Upper lobe of left lung (tissue), 6 donors: Measurements from ENCODE around the gene RNF166. TPM values are rescaled to one million over a fixed set of nuclear protein-coding genes. Genes with fewer than 3 reads are reported as not detected.

Experiments used
- ATAC-seq, 2 donors: fragments of 200-7000 bp; cut with Tn5 transposase; one replicate each; pipeline ENCODE4 v1.9.1; 2022; ENCODE audit warnings: mild to moderate bottlenecking in 2 of 2, moderate library complexity in 2 of 2; ENCODE audit not compliant: low FRiP score in 2 of 2
- DNase-seq, 2 donors: peaks; one replicate each; pipeline ENCODE4 v3.0.0-alpha.2; 2019 to 2020
- H3K27ac ChIP-seq, 4 donors: fragments of 200-600 bp; sonication (generic); one replicate each; pipeline ENCODE4 v1.5.1; 2016 to 2019
- H3K27me3 ChIP-seq, 4 donors: fragments of 200-600 bp; sonication (generic); one replicate each; pipeline ENCODE4 v1.5.1; 2017 to 2019
- H3K36me3 ChIP-seq, 4 donors: fragments of 200-600 bp; sonication (generic); one replicate each; pipeline ENCODE4 v1.5.1; 2016 to 2019
- H3K4me1 ChIP-seq, 4 donors: fragments of 200-600 bp; sonication (generic); one replicate each; pipeline ENCODE4 v1.5.1; 2018 to 2019
- H3K4me3 ChIP-seq, 4 donors: fragments of 200-600 bp; sonication (generic); one replicate each; pipeline ENCODE4 v1.5.1; 2017 to 2019; ENCODE audit warnings: mild to moderate bottlenecking in 2 of 4, moderate library complexity in 1 of 4
- H3K9me3 ChIP-seq, 4 donors: fragments of 200-600 bp; sonication (generic); one replicate each; pipeline ENCODE4 v1.5.1; 2018 to 2019
- CTCF ChIP-seq, 6 experiments: fragments of 450-650 bp in 4 of 6; fragments of 200-600 bp in 2 of 6; sonication (generic) in 2 of 6; IDR thresholded peaks; one replicate each; pipeline ENCODE4 v1.5.1; 2016 to 2019; ENCODE audit warnings: antibody characterized with exemption in 6 of 6
- EP300 ChIP-seq, 4 donors: sonication (generic); formaldehyde crosslinking; IDR thresholded peaks; one replicate each; pipeline ENCODE4 v1.5.1; 2017; ENCODE audit warnings: antibody characterized with exemption in 4 of 4, control low read depth in 2 of 4
- POLR2A ChIP-seq, 4 donors: fragments of 450-650 bp; IDR thresholded peaks; one replicate each; pipeline ENCODE4 v1.5.1; 2016 to 2017; ENCODE audit warnings: antibody characterized with exemption in 4 of 4, mild to moderate bottlenecking in 2 of 4
- POLR2AphosphoS5 ChIP-seq, 2 donors: sonication (generic); formaldehyde crosslinking; IDR thresholded peaks; one replicate each; pipeline ENCODE4 v1.5.1; 2017; ENCODE audit warnings: antibody characterized with exemption in 2 of 2
- WGBS, 2 donors: methylation state at CpG; one replicate each; pipeline ENCODE4 v1.1.5; 2017 to 2018; 5-methylcytosine and 5-hydroxymethylcytosine counted together
- total RNA-seq, 6 donors: library from RNA; depleted of rRNA in 4 of 6; stranded (reverse); fragments of >200 nt in 4 of 6; gene quantifications; one replicate each; pipeline versions ENCODE4 v1.1.0 to v1.2.1, GENCODE V29; 2016 to 2021
- donor health status: DM: no; HTN: no; CAD: no; lungs with moderate emphysema.
- donor health status: DM: no; HTN: yes; CAD: no; lungs with severe emphysema.

RNF166 gene
- total RNA-seq, 6 donors from 2014 or later = 23.2 to 101 (median 64.6) TPM

- peak in 1 of 2 donors; percentile 74 for DNase-seq
Measured at GRCh38 chr16:88736088-88736487, 29.9 kb upstream of the RNF166 start.

GRCh38 chr16:88735616-88736015, 29.4 kb upstream of the RNF166 start:
- ATAC-seq = no peak
- Histone ChIP-seq H3K4me3 (no peak overlapping the region), H3K4me1 (peaks cover 0 to 8% (median 4%) of the 10 kb centered on the region in 4 donors), H3K9me3 (no peaks in the 10 kb centered on the region), H3K27ac (no peak overlapping the region), H3K27me3 (no peaks in the 10 kb centered on the region), H3K36me3 (peaks cover 9 to 97% (median 75%) of the 10 kb centered on the region in 4 donors)
- peak in 1 of 2 donors; percentile 54 for DNase-seq
- WGBS, 2 donors = 89 to 93% methylated on average over 5 to 10 of the region's 10 CpGs
- TF ChIP-seq POLR2A (IDR thresholded peaks at IDR 0.05) (no peak), EP300 (IDR thresholded peaks at IDR 0.05) (no peak), POLR2AphosphoS5 (IDR thresholded peaks at IDR 0.05) (no peak), CTCF (IDR thresholded peaks at IDR 0.05) (no peak)

More at GRCh38 chr16:88736088-88736487, 29.9 kb upstream of the RNF166 start:
- Histone ChIP-seq H3K4me3 (no peak overlapping the region), H3K9me3 (no peaks in the 10 kb centered on the region), H3K27ac (no peak overlapping the region), H3K4me1 (peaks cover 0 to 8% (median 4%) of the 10 kb centered on the region in 4 donors), H3K27me3 (no peaks in the 10 kb centered on the region), H3K36me3 (peaks cover 5 to 97% (median 75%) of the 10 kb centered on the region in 4 donors)
- no peak for ATAC-seq
- TF ChIP-seq POLR2AphosphoS5 (IDR thresholded peaks at IDR 0.05) (no peak), EP300 (IDR thresholded peaks at IDR 0.05) (no peak), CTCF (IDR thresholded peaks at IDR 0.05) (no peak)
- WGBS, 2 donors = 95 to 97% methylated on average over 4 to 21 of the region's 21 CpGs

GRCh38 chr16:88735121-88735520, 28.9 kb upstream of the RNF166 start:
- peaks cover 0 to 8% (median 4%) of the 10 kb centered on the region in 4 donors for H3K4me1 ChIP-seq
- TF ChIP-seq POLR2A (IDR thresholded peaks at IDR 0.05) (no peak), EP300 (IDR thresholded peaks at IDR 0.05) (no peak), POLR2AphosphoS5 (IDR thresholded peaks at IDR 0.05) (no peak), CTCF (IDR thresholded peaks at IDR 0.05) (no peak)
- peak in 1 of 2 donors; percentile 67 for DNase-seq
- 92 to 95% methylated on average over 10 to 12 of the region's 16 CpGs for WGBS, 2 donors
- ATAC-seq = no peak
- no peaks in the 10 kb centered on the region for H3K27me3 ChIP-seq
- H3K9me3 ChIP-seq = no peaks in the 10 kb centered on the region
- no peak overlapping the region for H3K4me3 ChIP-seq
- H3K36me3 ChIP-seq = peaks cover 9 to 97% (median 73%) of the 10 kb centered on the region in 4 donors
- no peak overlapping the region for H3K27ac ChIP-seq

- H3K36me3 ChIP-seq = peaks cover 9 to 96% (median 70%) of the 10 kb centered on the region in 4 donors
- H3K4me1 ChIP-seq = peaks cover 0 to 8% (median 4%) of the 10 kb centered on the region in 4 donors
- 93 to 95% methylated on average over 3 to 23 of the region's 23 CpGs for whole genome bisulfite sequencing, 2 donors
- H3K4me3 ChIP-seq = no peak overlapping the region
- H3K27ac ChIP-seq = no peak overlapping the region
- no peak for TF ChIP-seq POLR2AphosphoS5 (IDR thresholded peaks at IDR 0.05)
- TF ChIP-seq EP300 (IDR thresholded peaks at IDR 0.05) = no peak
- TF ChIP-seq POLR2A (IDR thresholded peaks at IDR 0.05) = no peak
- TF ChIP-seq CTCF (IDR thresholded peaks at IDR 0.05) = no peak
- ATAC-seq = no peak
- H3K27me3 ChIP-seq = no peaks in the 10 kb centered on the region
- no peaks in the 10 kb centered on the region for H3K9me3 ChIP-seq
- peak in 1 of 2 donors; percentile 76 for DNase-seq
Measured at GRCh38 chr16:88734361-88734728, 28.1 kb upstream of the RNF166 start.
